TTC549 (cell line): ENCODE results near the gene VMP1.
A peak's percentile ranks its signal among the peaks of the same experiment; 100 is the strongest.
"Not testable (repeated sequence)": the region's sequence is repeated elsewhere in the genome, so short reads cannot be mapped to it uniquely, and the experiment has no call there.

ENCODE experiments used
- FAIRE-seq: peaks from 2 replicates; lab custom pipeline; 2012; peaks lifted over from hg19 to GRCh38; lab: Jason Lieb, UNC

Gene VMP1

GRCh38 chr17:59841882-59842263 is 134.4 kb downstream of the VMP1 start:
- FAIRE-seq: not testable (repeated sequence)

- FAIRE-seq: no peak
These were observed 135.6 kb downstream of the VMP1 start for GRCh38 chr17:59842901-59843652.

GRCh38 chr17:59844884-59845594 is 137.6 kb downstream of the VMP1 start:
- no peak for FAIRE-seq

GRCh38 chr17:59845595-59846393 is 138.3 kb downstream of the VMP1 start:
- no peak for FAIRE-seq

- FAIRE-seq: peak; percentile 13
These were observed 139.1 kb downstream of the VMP1 start for GRCh38 chr17:59846394-59847165.

- FAIRE-seq: no peak
These were observed 140.9 kb downstream of the VMP1 start for GRCh38 chr17:59848385-59848668.

- no peak for FAIRE-seq
These were observed 141.3 kb downstream of the VMP1 start for GRCh38 chr17:59848778-59849177.

- not testable (repeated sequence) for FAIRE-seq
These were observed 142.9 kb downstream of the VMP1 start for GRCh38 chr17:59850311-59850710.

GRCh38 chr17:59851439-59852375 is 144.3 kb downstream of the VMP1 start:
- peak; percentile 92 for FAIRE-seq

- FAIRE-seq: not testable (repeated sequence)
These were observed 145.4 kb downstream of the VMP1 start for GRCh38 chr17:59852847-59853167.

GRCh38 chr17:59853168-59853918 is 145.9 kb downstream of the VMP1 start:
- FAIRE-seq: peak; percentile 76

GRCh38 chr17:59853919-59854729 is 146.7 kb downstream of the VMP1 start:
- FAIRE-seq: not testable (repeated sequence)

GRCh38 chr17:59856859-59857794 is 149.7 kb downstream of the VMP1 start:
- FAIRE-seq: peak; percentile 85

GRCh38 chr17:59858167-59858816 is 150.8 kb downstream of the VMP1 start:
- FAIRE-seq: peak; percentile 32

- FAIRE-seq: no peak
These were observed 151.5 kb downstream of the VMP1 start for GRCh38 chr17:59858932-59859331.

GRCh38 chr17:59859444-59860025 is 152.1 kb downstream of the VMP1 start:
- FAIRE-seq: peak; percentile 83

GRCh38 chr17:59863616-59864015 is 156.2 kb downstream of the VMP1 start:
- FAIRE-seq: no peak

GRCh38 chr17:59869941-59870218 is 162.4 kb downstream of the VMP1 start:
- FAIRE-seq: no peak
